ENCODE results near the gene RERG.
"Not testable (repeated sequence)": the region's sequence is repeated elsewhere in the genome, so short reads cannot be mapped to it uniquely, and the experiment has no call there.

Gene RERG

DNA sequence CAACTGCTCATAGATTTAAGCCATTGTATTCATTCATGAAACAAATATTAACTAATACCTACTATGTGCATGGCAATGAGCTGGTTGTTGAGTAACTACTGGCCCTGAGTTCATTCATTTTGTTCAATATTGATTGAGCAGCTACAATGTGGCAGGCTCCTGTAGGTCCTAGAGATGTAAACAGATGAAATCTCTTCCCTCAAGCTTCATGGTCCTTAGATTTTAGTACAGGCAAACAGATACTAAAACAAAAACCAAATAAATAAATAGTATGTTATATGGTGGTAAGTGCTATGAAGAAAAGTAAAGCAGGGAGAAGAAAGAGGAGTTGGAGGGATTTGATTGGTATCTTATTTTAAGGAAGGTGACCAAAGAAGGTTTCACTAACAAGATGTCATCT, 77.8 kb downstream of the RERG start:
- DNase-seq (ENCODE audit: low spot score): no peak

DNA sequence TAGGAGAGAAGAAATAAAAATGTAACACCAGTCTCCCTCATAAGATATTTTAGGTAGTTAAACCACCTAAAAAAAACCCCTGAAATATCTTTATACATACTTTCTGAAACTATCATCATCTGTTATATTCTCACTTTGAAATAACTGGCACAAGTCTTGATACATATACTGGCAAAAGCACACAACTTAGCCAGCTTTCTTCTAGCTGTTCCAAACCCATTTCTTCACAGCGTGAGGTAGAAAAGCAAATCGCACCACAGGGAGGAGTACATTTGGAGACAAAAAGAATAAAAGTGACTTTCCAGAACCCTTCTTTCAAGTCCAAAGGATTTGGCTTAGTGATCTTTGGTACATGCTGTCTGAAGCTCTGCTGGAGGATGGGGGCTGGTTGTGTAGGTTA, 78.5 kb downstream of the RERG start:
- no peak for DNase-seq (ENCODE audit: low spot score)

DNA sequence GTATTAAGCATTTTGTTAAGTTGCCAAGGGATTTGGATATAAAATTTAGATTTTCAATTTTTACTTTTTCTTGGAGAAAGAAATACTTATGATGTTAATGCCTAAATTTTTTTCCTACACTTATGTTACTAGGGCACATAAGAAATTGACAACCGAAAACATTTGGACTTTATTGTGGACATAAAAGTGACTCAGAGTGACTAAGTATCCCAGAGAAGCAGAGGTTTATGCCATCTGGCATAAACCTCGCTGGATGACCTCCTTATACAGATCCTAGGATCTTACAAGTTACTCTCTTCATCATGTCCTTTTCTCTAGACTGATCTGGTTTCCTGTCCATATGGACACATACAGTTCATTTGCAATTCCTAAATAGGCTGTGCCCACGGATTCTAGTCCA, 89.8 kb downstream of the RERG start:
- DNase-seq (ENCODE audit: low spot score): no peak

DNA sequence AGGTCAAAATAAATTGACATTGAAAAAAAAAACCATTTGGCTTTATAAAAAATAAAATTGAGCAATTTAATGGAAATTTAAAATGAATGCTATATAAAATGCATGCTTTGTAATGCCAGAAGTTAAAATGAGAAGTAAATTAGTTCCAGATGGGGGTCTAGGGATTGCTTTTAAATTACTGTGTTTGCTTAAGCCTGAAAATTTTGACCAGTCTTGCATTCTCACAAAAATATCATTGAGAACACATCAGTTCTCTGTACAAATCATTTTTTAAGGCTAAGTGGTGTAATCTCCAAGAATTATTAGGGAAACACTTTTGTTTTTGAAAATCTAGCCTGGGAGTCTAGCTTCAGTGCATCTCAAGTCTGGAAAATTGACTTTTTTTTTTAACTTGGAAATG, 90.7 kb downstream of the RERG start:
- no peak for DNase-seq (ENCODE audit: low spot score)

DNA sequence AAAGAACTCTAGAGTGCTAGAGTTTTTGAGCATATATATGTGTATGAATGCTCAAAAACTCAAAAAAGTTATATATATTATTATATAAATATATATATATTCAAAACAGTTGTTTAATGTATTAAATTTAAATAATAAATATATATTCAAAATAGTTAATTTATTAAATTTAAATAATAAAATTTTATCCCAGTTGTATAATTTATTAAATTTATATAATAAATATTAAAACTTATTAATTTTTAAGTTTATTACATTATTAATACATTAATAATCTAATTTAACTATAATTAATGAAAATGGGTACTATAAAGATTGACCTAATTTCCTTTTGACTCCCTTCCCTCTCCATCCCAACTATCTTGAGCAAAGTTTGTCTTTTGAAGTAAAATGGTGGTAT, 97.8 kb downstream of the RERG start:
- no peak for DNase-seq (ENCODE audit: low spot score)

DNA sequence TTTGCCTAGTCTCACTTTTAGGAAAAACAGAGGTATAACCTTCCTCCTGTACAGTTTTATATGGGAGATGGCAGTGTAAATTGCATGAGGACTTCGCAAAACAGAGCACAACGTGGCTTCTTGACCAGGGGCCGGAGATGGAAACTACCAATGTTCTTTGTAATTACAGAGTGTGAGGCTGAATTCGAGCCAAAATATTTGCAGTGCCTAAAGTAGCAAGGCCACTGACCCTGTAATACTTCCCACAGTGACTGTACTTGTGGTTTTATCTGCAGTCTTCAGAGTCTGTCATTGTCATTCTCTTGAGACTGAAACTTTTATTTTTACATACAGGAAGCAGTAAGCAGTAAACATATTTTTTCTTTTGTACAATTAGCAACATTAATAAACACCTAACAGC, 98.9 kb downstream of the RERG start:
- DNase-seq (ENCODE audit: low spot score): no peak

DNA sequence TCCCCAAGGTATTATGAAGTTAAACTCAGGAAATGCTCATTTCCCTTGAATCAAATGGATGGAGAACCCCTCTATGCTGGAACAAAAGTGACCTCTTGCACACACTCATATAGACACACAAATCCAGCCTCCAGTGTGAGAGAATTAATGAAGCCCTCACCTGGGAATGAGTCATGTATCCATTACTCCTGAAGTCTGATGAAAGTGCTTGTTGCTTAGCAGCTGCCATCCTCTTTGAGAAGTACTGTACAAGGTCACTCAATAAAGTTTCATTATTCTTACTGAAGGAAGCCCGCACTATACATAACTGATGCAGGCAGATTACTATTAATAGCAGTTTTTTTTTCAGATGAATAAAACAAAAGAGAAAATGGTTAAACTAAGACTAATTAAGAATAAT, 102.3 kb downstream of the RERG start:
- DNase-seq (ENCODE audit: low spot score): no peak

DNA sequence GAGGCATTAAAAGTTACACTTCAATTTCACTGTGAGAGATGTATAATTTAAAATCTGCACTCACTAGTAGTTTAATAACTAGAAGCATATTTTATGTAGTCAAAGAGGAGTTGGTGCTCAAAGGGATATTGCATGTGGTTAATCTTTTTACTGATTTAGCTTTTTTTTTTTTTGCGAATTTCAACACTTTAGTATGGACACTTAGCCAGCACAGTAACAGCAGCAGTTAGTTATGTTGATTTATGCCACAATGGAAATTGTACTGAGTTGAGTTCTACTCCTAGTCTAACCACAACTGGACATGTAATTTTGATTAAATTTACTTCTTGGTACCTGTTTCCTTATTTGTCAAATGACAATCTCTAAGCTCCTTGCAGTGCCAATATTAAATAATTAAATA, 104.2 kb downstream of the RERG start:
- DNase-seq (ENCODE audit: low spot score): no peak

DNA sequence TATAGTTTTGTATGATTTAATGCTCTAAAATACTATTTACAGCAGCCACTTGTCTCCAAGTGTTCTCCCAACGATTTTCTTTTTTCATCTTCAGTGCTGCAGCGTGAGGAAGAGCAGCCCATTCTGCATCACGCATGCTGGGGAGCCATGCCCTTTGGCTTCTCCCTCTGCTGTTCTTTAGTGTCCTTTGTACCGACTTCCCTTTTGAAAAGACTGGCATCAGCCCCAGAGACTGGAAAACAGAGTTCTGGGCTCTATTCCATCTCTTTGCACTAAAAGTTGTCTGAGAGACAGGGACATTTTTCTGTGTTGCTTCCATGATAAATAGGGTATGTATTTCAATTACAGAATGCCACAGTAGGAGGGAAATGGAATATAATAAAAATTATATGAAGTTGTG, 105.1 kb downstream of the RERG start:
- DNase-seq (ENCODE audit: low spot score): peak; percentile 82

DNA sequence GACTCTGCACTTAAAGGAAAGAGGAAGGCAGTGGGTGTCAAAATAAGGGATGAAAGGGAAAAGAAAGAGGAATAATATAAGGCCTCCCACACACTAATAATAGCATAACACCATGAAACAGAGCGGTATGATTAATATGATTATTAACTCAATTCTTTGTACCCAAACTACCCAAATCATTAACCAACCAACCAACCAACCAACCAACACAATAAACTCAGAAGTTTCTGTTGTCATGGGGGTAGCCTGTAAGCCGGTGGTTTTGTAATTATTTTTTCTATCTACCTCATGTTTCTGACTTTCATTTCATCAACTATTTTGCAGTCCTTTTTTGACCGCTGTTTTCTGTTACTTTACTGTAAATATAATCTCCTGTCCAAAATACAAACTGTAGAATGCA, 105.8 kb downstream of the RERG start:
- no peak for DNase-seq (ENCODE audit: low spot score)

DNA sequence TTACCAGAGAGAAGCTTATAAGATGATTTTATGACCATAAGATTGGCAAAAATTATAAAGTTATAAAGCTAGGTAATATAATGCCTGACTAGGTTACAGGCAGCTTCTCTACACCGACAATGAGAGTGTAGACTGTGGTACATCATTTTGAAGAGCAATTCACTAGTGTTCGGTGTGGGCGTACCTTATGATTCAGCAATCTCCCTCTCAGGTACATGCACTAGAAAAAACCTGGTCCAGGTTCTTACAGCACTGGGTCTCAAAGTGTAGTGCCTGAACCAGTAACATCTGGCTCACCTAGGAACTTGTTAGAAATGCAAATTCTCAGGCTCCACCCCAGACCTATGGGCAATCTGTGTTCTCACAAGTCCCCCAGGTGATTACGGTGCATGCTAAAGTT, 106.7 kb downstream of the RERG start:
- DNase-seq (ENCODE audit: low spot score): no peak

DNA sequence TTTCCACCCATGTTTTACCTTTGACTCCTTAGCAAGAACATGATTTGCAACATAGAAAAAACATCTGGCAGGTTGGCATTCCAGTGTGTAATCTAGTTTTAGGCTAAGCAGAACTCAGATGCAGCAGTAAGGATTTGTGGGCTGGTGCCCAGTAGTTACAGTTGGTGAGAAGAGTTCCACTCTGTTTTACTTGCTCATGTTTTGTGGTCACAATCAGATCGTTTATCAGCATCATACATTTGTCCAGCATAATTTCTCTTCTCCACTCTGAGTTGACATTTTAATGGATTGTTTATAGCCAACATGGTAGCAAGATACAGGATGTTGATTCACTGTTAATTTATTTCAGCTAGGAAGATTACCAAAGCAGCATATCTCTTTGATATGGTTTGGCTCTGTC, 128.4 kb downstream of the RERG start:
- no peak for DNase-seq (ENCODE audit: low spot score)

DNA sequence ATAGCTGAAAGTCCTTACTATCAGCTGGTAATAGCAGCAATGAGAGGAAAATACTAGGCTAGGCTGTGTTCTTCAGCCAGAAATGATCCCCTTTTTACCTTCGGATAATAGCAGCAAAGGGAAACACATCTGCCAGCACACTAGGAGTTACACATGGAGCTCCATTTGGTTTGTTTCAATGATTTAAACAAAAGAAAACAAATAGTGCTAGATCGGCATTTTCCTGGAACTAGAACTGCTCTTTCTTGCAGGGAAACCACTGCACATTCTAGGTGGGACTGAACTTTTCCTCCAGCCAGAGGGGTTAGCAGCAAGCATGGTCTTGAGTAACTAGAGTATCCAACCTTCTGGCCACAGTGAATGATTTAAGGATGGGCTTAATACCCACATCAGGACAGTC, 130.8 kb downstream of the RERG start:
- DNase-seq (ENCODE audit: low spot score): no peak

DNA sequence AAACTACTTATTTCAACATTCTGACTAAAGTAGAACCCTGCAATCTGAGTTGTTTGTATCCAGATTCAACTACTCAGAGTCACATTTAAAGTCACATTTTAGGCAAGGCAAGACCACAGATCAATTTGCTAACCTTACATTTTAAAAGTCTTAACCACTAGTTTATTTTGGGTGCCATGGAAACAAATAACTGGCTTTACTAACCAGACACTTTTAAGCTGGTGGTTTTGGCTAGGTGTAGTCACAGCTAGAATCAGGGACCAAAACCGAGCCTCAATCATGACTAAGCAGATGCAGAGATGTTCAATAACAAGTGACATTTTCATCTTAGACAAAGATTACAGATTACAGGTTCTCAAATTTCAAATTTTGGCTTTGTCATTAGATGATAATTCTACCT, 133.1 kb downstream of the RERG start:
- DNase-seq (ENCODE audit: low spot score): no peak

DNA sequence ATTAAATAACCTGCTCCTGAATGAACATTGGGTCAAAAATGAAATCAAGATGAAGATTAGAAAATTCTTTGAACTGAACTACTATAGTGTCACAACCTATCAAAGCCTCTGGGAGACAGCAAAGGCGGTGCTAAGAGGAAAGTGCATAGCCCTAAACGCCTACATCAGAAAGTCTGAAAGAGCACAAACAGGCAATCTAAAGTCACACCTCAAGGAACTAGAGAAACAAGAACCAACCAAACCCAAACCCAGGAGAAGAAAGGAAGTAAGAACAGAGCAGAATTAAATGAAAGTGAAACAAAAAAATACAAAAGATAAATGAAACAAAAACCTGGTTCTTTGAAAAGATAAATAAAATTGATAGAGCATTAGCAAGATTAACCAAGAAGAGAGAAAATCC, 143.5 kb downstream of the RERG start:
- not testable (repeated sequence) for DNase-seq (ENCODE audit: low spot score)

DNA sequence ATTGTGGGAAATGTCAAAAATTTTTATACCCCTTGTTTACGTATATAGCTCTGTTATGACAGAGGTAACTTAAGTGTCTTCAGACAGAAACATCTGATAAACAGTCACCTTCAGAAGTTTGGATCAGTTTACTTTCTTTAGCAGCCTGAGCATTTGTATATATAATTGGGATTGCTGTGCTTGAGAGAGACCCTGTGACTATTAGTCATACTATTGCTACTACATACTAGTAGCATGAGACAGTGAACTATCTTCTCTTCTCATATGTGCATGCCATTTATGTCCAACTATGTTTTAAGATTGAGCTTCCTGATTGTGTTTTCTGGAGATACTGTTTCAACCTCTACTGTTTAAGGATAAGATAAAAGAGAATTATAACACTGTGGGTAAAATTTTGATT, 146.9 kb downstream of the RERG start:
- no peak for DNase-seq (ENCODE audit: low spot score)

DNA sequence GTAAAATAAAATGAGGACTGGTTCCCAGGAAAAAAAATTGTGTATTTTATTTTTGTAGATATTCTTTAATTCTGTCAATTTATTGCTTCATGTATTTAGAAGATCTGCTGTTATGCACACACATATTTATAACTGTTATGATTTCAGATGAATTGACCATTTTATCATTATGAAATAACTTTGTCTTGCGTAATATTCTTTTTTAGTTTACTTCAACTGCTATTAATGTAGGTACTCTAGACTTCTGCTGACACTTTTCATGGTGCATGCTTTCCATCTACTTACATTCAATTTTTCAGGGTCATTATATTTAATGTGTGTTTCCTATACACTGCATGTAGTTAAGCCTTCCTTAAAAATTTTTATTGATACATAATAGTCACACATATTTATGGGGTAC, 162.1 kb downstream of the RERG start:
- DNase-seq (ENCODE audit: low spot score): no peak
